DOHH2 (cell line): ENCODE data around the gene ELAVL1.

Source experiments
- EZH2phosphoT487 ChIP-seq: fragments of 200-600 bp; sonication (generic); IDR thresholded peaks from 2 replicates; pipeline ENCODE4 v1.6.1; 2017; ENCODE audit warnings: borderline replicate concordance, mild to moderate bottlenecking, antibody characterized with exemption, low read length, moderate library complexity, mixed read lengths
- TF ChIP-seq, protein P1 (sequence below): fragments of 200-600 bp; sonication (generic); IDR thresholded peaks from one replicate; pipeline ENCODE4 v1.5.1; 2014; ENCODE audit warnings: antibody characterized with exemption, mild to moderate bottlenecking, low read depth, low read length; ENCODE audit not compliant: poor library complexity, severe bottlenecking

DNA sequence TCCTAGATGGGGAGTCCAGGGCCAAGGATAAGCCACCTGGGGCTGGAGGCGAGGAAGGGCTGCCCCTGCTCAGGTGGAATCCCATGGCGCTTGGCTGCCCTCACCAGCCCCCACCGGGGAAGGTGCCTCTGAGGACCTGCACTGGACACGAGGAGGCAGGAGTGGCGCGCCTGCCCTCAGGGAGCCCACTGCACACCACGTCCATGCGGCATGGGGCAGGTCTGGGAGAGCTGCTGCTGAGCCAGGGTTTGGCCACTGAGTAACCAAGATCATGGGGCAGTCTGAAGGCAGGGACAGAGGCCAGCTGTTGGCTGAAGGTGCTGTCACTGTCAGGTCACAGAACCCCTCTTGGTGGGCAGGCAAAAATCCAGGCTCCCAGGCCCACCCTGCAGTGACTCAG is 25.9 kb downstream of the ELAVL1 start:
- TF ChIP-seq, protein P1, sequence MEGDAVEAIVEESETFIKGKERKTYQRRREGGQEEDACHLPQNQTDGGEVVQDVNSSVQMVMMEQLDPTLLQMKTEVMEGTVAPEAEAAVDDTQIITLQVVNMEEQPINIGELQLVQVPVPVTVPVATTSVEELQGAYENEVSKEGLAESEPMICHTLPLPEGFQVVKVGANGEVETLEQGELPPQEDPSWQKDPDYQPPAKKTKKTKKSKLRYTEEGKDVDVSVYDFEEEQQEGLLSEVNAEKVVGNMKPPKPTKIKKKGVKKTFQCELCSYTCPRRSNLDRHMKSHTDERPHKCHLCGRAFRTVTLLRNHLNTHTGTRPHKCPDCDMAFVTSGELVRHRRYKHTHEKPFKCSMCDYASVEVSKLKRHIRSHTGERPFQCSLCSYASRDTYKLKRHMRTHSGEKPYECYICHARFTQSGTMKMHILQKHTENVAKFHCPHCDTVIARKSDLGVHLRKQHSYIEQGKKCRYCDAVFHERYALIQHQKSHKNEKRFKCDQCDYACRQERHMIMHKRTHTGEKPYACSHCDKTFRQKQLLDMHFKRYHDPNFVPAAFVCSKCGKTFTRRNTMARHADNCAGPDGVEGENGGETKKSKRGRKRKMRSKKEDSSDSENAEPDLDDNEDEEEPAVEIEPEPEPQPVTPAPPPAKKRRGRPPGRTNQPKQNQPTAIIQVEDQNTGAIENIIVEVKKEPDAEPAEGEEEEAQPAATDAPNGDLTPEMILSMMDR, result no peak
- TF ChIP-seq EZH2phosphoT487, result no peak
